Inflammatory macrophage treated with lipopolysaccharide for 1 hour (primary cell): Measurements from ENCODE around the gene EAPP.
"Not testable (repeated sequence)": the region's sequence is repeated elsewhere in the genome, so short reads cannot be mapped to it uniquely, and the experiment has no call there.

Experiments
- DNase-seq, 2 donors: peaks; one replicate each; pipeline ENCODE4 v3.0.0-alpha.2; 2020 to 2022

Gene EAPP

DNA sequence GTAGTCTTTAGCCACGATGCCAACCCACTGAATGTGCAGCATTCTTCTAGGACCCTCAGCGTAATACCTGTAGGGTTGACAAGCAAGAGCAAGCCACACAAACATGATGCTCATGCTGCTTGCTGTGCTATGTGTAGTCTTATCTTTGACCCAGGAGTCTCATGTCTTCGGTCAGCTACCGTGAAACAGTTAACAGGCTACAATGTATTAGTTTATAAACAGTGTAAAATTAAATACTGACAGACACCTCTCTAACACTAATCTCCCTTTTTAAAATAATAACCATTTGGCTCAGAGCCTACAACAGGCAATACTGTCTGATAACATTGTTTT lies 1.9 kb downstream of the EAPP start:
- DNase-seq: no peak

DNA sequence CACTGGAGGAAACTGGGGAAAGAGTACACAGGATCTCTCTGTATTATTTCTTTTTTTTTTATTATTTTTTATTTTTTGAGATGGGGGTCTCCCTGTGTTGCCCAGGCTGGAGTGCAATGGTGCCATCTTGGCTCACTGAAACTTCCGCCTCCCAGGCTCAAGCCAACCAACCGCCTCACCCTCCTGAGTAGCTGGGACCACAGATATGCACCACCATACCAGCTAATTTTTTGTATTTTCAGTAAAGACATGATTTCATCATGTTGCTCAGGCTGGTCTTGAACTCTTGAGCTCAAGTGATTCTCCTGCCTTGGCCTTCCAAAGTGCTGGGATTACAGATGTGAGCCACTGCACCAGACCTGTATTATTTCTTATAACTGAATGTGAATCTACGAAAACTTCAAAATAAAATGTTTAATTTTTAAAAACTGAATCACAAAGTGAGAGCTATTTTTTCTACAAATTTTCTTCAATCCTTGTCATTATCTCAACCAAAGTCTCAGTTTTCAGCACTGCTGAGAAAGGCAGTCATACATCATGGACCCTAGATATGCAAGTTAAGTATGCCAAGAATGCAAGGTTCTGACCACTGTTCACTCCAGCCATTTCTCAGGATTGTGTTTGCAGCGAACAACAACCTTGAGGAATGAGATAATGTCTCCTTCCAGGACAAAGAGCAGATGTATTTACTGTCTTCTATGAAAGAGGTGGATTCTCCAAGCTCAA lies 2.4 kb downstream of the EAPP start:
- no peak for DNase-seq

DNA sequence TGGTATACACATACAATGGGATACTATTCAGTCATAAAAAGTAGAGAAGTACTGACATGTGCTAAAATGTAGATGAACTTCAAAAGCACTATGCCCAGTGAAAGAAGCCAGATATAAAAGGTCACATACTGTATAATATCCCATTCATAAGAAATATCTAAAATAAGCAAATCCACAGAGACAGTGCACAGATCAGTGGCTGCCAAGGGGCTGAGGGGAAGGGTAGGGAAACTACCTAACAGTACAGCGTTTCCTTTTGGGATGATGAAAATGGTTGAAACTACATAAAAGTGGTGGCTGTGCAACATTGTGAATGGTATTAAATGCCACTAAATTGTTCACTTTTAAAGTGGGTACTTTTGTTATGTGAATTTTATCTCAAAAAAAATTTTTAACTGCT lies 11.9 kb downstream of the EAPP start:
- no peak for DNase-seq

DNA sequence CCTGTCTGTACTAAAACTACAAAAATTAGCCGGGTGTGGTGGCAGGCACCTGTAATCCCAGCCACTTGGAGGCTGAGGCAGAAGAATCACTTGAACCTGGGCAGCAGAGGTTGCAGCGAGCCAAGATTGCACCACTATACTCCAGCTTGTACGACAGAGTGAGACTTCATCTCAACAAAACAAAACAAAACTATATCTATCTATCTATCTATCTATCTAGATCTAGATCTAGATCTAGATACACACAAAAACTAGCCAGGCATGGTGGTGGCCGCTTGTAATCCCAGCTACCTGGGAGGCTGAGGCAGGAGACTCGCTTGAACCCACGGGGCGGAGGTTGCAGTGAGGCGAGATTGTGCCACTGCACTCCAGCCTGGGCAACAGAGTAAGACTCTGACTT lies 15.3 kb downstream of the EAPP start:
- DNase-seq: not testable (repeated sequence)

DNA sequence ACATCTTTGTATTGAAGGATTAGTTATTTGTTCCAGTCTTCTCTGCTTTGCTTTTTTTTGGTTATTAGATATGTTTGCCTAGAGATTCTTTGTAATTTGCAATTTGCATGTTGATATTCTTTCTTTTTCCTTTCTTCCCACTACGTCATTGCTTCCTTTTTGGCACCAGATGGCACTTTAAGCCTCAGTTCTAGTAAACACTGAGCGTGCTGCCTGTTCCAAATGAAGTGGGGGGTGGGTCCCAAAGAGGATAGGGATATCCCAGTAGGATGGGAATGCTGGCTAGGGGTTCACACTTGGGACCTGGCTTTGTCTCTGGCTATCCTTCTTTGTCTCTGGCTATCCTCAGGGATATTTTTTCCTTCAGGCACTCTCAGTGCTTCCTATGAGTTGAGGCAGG lies 17.0 kb downstream of the EAPP start:
- no peak for DNase-seq

DNA sequence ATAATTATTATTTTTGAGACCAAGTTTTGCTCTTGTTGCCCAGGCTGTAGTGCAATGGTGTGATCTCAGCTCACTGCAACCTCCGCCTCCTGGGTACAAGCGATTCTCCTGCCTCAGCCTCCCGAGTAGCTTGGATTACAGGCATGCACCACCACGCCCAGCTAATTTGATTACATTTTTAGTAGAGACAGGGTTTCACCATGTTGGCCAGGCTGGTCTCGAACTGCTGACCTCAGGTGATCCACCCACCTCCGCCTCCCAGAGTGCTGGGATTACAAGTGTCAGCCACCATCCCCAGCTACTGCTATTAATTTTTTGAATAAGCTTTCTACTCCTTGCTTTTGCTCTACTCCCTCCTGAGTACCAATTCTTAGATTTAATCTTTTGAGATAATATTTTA lies 18.4 kb downstream of the EAPP start:
- DNase-seq: not testable (repeated sequence)

DNA sequence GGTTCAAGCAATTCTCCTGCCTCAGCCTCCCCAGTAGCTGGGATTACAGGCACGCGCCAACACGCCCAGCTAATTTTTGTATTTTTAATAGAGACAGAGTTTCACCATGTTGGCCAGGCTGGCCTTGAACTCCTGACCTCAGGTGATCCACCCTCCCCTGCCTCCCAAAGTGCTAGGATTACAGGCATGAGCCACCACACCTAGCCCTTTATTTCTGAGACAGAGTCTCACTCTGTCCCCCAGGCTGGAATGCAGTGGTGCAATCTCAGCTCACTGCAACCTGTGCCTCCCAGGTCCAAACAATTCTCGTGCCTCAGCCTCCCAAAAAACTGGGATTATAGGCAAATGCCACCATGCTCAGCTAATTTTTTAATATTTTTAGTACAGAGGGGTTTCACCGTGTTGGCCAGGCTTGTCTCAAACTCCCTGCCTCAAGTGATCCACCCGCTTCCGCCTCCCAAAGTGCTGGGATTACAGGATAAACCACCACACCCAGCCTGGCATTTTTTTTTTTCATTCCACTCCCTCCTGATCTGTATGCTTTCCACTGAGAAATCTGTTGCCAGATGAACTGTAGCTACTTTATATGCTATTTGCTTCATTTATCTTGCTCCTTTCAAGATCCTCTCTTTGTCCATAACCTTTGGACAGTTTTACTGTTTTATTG lies 19.1 kb downstream of the EAPP start:
- not testable (repeated sequence) for DNase-seq

DNA sequence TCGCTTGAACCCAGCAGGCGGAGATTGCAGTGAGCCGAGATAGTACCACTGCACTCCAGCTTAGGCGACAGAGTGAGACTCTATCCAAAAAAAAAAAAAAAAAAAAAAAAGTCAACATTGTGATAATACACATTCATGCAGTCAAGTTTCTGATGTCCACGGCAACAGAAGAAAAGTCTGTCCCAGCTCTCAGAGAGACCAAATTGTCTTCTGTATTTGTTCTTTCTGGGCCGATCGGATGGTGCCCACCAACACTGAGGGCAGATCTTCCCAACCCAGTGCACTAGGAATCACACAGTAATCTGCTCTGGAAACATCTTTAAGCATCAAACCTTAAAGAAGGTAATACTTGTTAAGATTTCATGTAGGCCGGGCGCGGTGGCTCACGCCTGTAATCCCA lies 31.6 kb downstream of the EAPP start:
- no peak for DNase-seq

DNA sequence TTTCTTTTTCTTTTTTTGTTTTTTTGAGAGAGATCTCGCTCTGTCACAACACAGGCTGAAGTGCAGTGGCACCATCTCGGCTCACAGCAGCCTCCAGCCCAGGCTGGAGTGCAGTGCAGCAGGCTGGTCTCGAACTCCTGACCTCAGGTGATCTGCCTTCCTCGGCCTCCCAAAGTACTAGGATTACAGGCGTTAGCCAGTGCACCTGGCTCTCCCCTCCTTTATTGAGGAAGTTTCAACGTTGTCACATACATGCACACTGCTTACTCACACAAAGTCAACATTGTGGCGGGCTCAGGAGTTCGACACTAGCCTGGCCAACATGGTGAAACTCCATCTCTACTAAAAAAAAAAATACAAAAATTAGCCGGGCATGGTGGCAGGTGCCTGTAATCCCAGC lies 32.0 kb downstream of the EAPP start:
- DNase-seq: no peak

DNA sequence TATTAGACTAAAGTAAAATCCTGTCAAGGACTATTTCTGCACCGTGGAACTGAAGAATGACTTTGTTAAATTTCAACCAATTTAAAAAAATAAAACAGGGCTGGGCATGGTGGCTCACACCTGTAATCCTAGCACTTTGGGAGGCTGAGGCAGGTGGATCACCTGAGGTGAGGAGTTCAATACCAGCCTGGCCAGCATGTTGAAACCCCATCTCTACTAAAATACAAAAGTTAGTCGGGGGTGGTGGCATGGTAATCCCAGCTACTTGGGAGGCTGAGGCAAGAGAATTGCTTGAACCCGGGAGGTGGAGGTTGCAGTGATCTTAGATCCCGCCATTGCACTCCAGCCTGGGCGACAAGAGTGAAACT lies 34.4 kb downstream of the EAPP start:
- not testable (repeated sequence) for DNase-seq

DNA sequence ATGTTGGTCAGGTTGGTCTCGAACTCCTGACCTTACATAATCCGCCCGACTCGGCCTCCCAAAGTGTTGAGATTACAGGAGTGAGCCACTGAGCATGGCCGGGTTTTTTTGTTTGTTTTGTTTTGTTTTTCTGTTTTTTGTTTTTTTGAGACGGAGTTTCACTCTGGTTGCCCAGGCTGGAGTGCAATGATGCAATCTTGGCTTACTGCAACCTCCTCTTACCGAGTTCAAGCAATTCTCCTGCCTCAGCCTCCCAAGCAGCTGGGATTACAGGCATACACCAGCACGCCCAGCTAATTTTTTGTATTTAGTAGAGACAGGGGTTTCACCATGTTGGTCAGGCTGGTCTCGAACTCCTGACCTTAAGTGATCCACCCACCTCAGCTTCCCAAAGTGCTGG lies 35.5 kb downstream of the EAPP start:
- not testable (repeated sequence) for DNase-seq

DNA sequence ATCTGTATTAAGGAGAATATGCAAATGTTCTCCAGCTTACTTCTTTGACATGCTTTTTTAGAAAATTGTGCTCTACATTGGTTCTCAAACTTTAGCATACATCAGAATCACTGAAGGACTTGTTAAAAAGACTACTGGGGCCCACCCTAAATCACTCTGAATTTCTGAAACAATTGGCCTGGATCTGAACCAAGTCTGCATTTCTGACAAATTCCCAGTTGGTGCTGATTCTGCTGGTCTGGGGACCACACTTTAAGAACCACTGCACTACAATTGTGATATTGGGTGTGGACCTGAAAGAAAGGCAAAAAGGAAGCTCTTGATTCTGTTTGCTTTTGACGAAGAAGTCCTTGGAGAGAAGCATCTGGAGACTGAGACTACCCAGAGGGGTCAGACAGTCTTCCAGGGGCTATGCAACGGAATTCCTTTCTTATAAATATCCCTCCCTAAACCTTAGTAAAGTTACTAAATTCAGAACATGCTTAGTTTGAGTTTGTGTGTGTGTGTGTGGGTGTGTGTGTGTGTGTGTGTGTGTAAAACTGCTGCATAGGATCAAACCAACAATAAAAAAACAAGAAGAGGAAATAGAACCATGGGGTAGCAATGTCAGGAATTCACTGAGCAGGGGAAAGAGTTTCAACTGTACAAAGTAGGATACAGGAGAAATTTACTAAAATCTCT lies 36.8 kb downstream of the EAPP start:
- no peak for DNase-seq

DNA sequence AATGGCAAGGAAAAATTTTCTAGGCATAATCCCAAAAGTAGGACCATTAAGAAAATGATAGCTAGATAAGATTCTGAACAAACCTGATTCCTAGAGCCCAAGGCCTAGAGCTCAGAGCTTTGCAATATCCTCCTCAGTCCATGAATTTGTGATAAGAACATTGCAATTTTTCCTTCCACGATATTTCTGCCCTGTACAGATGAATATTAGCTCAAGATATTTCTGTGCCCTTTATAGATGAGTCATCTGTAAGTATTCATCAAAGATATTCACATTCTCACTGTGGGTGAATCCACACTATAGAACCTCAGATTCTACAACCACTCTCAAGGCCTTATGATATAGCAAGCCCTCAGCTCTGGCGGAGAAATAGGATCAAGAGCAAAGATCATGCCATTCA lies 37.5 kb downstream of the EAPP start:
- DNase-seq: no peak

DNA sequence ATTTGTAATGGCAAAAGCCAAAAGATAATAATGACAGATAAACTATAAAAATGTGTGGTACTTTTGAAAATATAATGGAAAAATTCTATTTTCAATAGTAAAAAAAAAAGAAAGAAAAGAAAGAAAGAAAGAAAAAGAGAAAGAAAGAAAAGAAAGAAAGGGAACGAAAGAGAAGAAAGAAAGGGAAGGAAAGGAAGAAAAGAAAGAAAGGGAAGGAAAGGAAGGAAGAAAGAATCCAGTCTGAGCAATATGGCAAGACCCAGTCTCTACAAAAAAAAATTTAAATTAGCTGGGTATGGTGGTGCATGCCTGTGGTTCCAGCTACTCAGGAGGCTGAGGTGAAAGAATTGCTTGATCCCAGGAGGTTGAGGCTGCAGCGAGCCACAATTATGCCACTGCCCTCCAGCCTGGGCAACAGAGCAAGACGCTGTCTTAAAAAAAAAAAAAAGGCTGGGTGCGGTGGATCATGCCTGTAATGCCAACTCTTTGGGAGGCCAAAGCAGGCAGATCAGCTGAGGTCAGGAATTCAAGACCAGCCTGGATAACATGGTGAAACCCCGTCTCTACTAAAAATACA lies 38.4 kb downstream of the EAPP start:
- DNase-seq: no peak

DNA sequence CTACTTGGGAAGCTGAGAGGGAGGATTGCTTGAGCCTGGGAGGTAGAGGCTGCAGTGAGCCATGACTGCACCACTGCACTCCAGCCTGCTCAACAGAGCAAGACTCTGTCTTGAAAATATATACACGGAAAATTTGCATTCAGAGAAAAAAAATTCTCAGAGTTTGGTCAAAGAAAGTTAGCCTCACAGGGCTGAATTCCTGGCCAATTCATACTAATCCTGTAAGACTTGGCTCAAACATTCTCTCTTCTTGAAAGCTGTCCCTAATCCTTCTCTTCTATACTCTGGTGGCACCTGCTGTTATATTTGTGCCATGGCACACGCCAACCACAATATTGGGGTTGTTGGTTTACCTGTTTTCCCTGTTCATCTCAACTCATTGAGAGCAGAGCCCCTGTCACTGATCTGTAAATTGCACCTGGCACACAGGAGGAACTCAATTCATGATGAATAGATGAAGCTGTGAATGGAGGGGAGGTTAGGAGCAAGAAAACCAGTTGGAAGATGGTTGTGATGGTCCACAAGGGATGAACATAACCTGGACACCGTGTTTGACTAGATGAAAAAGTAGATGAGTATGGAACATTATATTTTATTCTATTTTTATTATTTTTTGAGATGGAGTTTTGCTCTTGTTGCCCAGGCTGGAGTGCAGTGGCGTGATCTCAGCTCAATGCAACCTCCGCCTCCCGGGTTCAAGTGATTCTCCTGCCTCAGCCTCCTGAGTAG lies 40.7 kb downstream of the EAPP start:
- peak; percentile 25 to 38 for DNase-seq

DNA sequence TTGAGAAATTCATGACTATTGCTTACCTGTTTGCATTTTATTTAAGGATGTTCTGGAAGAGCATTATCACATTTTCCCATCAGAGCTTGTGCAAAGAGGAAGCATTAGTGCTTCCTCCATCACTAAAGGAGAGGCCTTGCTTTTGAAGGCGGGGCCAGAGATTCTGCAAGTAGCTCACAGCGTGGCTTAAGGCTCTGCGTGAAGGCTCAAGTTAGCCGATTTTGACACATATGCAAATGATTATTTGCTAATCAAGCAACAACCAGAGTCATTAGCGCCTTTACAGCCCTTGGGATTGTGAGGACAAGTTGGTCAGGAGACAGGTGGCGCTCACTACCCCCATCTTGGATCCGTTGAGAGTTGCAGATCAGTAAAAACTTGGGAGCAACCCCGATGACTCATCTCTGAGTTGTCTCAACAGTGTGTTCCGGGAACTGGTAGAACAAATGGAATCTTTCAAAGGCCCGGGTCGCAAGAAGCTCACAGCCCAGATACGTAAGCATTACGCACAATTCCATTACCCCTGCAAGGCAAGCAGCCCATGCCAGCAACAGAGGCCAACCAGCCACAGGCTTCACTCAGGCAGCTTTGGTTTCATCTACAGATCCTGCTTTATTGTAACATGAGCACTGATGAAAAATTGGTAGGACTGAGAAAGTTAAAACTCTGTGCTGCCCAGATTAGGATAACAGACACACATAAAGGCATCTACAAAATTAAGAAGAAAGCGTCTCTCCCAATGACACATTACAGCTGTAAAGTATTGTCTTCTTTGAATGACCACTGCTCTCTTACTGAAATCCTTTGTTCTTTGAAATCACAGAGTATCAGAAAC lies 42.6 kb downstream of the EAPP start:
- DNase-seq: peak; percentile 35 to 43

DNA sequence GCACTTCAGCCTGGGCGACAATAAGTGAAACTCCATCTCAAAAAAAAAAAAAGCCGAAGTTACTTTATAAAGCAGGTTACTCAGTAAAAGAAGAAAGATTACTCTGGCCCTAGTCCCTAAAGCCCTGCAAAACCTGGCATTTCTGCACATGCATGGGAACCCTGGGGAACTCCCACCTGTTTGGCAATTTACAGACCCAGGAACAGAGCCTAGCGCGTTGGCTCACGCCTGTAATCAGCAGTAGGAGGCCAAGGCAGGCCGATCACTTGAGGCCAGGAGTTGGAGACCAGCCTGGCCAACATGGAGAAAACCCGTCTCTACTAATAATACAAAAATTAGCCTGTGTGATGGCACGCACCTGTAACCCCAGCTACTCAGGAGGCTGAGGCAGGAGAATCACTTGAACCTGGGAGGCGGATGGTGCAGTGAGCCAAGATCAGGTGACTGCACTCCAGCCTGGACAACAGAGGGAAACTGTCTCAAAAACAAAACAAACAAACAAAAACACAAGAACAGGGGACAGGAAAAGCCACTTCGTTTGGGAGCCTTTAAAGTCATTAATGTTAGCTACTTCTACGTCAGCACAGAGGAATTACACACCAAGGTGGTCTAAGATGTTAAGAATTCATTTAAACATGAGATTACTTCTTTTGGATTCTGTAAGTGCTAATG lies 43.4 kb downstream of the EAPP start:
- no peak for DNase-seq

DNA sequence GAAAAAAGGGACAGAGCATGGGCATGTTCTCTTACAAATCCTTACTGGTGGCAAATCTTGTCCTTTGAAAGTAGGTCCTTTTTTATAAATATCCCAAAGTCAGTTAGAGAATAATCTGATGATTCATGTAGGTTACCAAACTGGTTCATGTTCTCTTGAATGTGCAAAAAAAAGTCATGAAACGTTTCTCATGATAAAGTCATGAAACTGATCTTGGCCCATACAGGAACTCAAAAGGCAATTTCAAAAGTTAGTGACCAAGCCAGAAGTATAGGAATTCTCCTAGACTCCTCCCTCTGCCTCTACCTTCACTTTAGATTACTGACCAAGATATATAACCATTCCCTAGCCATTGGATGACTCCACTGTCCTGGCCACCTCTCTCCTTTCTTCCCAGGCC lies 50.2 kb downstream of the EAPP start:
- DNase-seq: no peak

DNA sequence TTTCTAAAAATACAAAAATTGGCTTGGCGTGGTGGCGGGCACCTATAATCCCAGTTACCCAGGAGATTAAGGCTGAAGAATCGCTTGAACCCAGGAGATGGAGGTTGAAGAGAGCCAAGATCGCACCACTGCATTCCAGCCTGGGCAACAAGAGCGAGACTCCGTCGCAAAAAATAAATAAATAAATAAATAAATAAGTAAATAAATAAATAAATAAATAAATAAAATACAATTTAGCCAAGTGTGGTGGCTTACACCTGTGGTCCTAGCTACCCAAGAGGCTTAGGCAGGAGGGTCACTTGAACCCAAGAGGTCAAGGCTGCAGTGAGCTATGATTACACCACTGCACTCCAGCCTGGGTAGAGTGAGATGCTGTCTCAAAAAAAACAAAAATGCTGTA lies 51.0 kb downstream of the EAPP start:
- DNase-seq: no peak

DNA sequence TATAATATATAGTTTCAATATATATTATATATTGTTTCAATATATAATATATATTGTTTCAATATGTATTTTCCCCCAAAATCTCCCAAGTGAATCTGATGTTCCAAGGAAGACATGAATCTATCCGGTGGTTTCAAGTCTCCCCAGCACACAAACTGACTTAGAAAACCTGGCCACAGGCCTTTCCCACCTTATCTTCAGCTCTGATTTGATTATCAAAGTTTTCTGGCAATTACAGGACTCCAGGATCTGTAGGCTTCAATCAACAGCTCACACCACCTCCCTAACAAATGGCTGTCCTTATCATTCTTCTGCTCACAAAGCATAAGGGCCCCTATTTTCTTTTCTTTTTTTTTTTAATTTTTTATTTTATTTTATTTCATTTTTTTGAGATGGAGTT lies 54.8 kb downstream of the EAPP start:
- DNase-seq: no peak

DNA sequence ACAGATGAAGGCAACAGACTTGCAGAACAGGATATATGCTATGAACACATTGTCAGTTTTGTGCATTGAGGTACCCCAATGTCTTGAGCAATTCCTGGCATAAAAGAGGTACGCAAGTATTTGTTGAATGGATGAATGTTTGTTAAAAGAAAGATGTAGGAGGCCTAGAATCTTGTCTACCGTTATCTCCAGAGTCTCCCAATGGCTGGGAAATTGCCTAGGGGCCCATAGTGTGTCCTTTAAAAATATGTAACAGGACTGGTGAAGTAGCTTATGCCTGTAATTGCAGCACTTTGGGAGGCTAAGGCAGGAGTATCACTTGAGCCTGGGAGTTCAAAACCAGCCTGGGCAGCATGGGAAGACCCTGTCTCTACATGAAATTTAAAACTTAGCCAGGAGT lies 57.0 kb downstream of the EAPP start:
- DNase-seq: no peak

DNA sequence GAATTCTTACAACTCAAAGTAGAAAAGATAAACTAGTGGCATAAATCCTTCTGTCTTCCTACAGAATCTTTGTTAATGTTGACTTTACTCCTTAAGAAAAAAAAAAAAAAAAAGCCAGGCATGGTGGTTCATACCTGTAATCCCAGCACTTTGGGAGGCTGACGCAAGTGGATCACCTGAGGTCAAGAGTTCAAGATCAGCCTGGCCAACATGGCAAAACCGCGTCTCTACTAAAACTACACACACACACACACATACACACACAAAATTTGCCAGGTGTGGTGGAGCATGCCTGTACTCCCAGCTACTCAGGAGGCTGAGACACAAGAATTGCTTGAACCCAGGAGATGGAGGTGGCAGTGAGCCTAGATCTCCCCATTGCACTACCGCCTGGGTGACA lies 59.8 kb downstream of the EAPP start:
- DNase-seq: no peak
